B cell (primary cell): Measurements from ENCODE around the gene SLC4A3. TPM values are rescaled to one million over a fixed set of nuclear protein-coding genes. Genes with fewer than 3 reads are reported as not detected.

Experiments
- polyA plus RNA-seq: library from polyadenylated mRNA; depleted of rRNA; stranded (reverse); fragments of >200 nt; gene quantifications from 2 replicates; pipeline ENCODE4 v1.2.3, GENCODE V29; 2012
- small RNA-seq: library from RNA; depleted of rRNA; stranded (forward); fragments of <200 nt; gene quantifications from one replicate; pipeline ENCODE3, GENCODE V24; 2012; ENCODE audit warnings: low replicate concordance, low read depth; ENCODE audit not compliant: insufficient read length
- total RNA-seq, 2 donors: library from RNA; stranded (reverse); fragments of 120-200 nt in 1 of 2; gene quantifications; 1 replicate in 1 of 2; 2 replicates in 1 of 2; pipeline versions ENCODE4 v1.2.3 to v1.2.4, GENCODE V29; 2013 to 2022

SLC4A3 gene
- total and polyA plus RNA-seq, 2 donors (not counting 1 experiment from before 2014, with no cell fraction given), result 0.16 TPM; not detected in 1

Small RNAs within 50 kb of the gene (small RNA-seq; reads per million reads assigned to genes)
- gene RN7SKP213, result not detected

Other genes with a start within 250 kb of the SLC4A3 start
- gene DNPEP, start 239.7 kb upstream of the SLC4A3 start, total RNA-seq, result 91.1 and 91.7 TPM in 2 replicates
- 82.6 and 97.4 TPM in 2 replicates for gene DNPEP, start 239.7 kb upstream of the SLC4A3 start, polyA plus RNA-seq
- not detected in 2 replicates for gene DES, start 209.3 kb upstream of the SLC4A3 start, total RNA-seq
- not detected in 2 replicates for gene DES, start 209.3 kb upstream of the SLC4A3 start, polyA plus RNA-seq
- 0.10 and 0.74 TPM in 2 replicates for gene SPEG, start 192.8 kb upstream of the SLC4A3 start, total RNA-seq
- 0.03 and 0.95 TPM in 2 replicates for gene SPEG, start 192.8 kb upstream of the SLC4A3 start, polyA plus RNA-seq
- 27.8 and 32.0 TPM in 2 replicates for gene GMPPA, start 128.7 kb upstream of the SLC4A3 start, total RNA-seq
- gene GMPPA, start 128.7 kb upstream of the SLC4A3 start, polyA plus RNA-seq, result 67.9 and 68.8 TPM in 2 replicates
- not detected in 2 replicates for gene ASIC4, start 113.1 kb upstream of the SLC4A3 start, total RNA-seq
- 0.03 TPM in 1 of 2 replicates, not detected in the other for gene ASIC4, start 113.1 kb upstream of the SLC4A3 start, polyA plus RNA-seq
- 1.2 and 1.3 TPM in 2 replicates for gene CHPF, start 83.8 kb upstream of the SLC4A3 start, total RNA-seq
- 5.2 and 8.7 TPM in 2 replicates for gene CHPF, start 83.8 kb upstream of the SLC4A3 start, polyA plus RNA-seq
- 0.39 TPM in 1 of 2 replicates, not detected in the other for gene TMEM198, start 83.6 kb upstream of the SLC4A3 start, total RNA-seq
- 1.1 and 2.3 TPM in 2 replicates for gene TMEM198, start 83.6 kb upstream of the SLC4A3 start, polyA plus RNA-seq
- not detected in 2 replicates for gene OBSL1, start 56.1 kb upstream of the SLC4A3 start, total RNA-seq
- gene OBSL1, start 56.1 kb upstream of the SLC4A3 start, polyA plus RNA-seq, result 0.12 TPM in 1 of 2 replicates, not detected in the other
- gene INHA, start 55.3 kb upstream of the SLC4A3 start, total RNA-seq, result not detected in 2 replicates
- gene INHA, start 55.3 kb upstream of the SLC4A3 start, polyA plus RNA-seq, result not detected in 2 replicates
- 55.6 and 60.8 TPM in 2 replicates for gene STK11IP, start 29.8 kb upstream of the SLC4A3 start, total RNA-seq
- gene STK11IP, start 29.8 kb upstream of the SLC4A3 start, polyA plus RNA-seq, result 46.8 and 60.3 TPM in 2 replicates